SW 1271 (cell line): ENCODE measurements around the gene IFI30.

Experiments used
- DNase-seq, 2 experiments: peaks; one replicate each; lab custom pipeline; 2025; lab: John Stamatoyannopoulos, UW

IFI30 gene

GRCh38 chr19:18225702-18226468 lies 52.3 kb downstream of the IFI30 start, which contains the start of gene PDE4C:
TSS of gene PDE4C (minus strand) at chr19:18226438. CDS start at chr19:18226415, 23 bp downstream.
- DNase-seq, result no peak

DNA sequence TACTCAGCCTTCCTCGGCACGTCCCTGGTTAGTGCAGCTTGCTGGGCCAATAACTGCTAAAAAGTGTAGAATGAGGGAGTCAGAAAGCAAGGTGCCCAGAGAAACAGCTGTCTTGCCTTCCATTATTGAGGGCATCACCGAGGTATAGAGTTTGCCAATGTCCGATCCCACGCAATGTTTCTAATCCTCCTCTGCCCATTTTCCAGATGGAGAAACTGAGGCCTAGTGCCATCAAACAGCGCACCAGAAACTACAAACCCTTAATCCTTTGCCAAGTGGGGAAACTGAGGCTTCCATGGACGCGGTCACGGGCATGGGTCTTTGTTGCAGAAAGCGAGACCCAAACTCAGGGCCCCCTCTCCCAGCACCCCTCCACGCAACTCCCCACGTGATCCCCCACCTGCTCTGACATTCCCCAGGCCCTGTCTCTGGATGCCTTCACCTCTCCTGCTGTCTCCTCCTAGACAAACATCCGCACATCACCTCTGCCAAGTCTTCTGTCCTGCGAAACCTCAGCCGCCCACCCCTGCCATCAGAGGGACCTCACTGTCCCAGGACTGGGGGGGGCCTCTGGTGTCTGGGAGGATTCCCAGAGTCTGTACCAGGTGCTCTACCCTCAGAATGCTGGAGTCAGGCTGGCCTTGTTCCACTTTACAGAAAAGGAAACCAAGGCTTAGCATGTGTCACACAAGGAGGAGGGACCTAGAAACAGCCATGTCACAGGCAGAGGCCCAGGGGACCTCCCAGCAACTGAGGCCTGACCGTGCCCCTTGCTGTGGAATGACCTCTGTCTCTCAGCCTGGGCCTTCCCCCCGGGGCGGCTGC lies 53.6 kb downstream of the IFI30 start:
- DNase-seq, result no peak
